HepG2 (cell line): ENCODE results near the gene EPHX1. TPM values are rescaled to one million over a fixed set of nuclear protein-coding genes. Genes with fewer than 3 reads are reported as not detected.
A peak's percentile ranks its signal among the peaks of the same experiment; 100 is the strongest.

Source experiments
- AKAP8 ChIP-seq: sonication (generic); formaldehyde crosslinking; IDR thresholded peaks from 2 replicates; pipeline ENCODE4 v1.5.1; 2020; ENCODE audit warnings: mild to moderate bottlenecking, missing genetic modification reagents
- HES4 ChIP-seq: sonication (generic); formaldehyde crosslinking; IDR thresholded peaks from 2 replicates; pipeline ENCODE4 v1.9.0; 2021; ENCODE audit warnings: mild to moderate bottlenecking, missing genetic modification reagents, borderline replicate concordance
- HINFP ChIP-seq: sonication (generic); formaldehyde crosslinking; IDR thresholded peaks from 2 replicates; pipeline ENCODE4 v1.4.0; 2020; ENCODE audit warnings: low read depth, mild to moderate bottlenecking, missing genetic modification reagents
- ISL2 ChIP-seq: sonication (generic); formaldehyde crosslinking; IDR thresholded peaks from 2 replicates; pipeline ENCODE4 v1.5.0; 2020; ENCODE audit warnings: missing genetic modification reagents
- KLF11 ChIP-seq: IDR thresholded peaks from 2 replicates; pipeline ENCODE4 v1.6.1; 2016; ENCODE audit warnings: missing compliant biosample characterization
- NR0B2 ChIP-seq: sonication (generic); formaldehyde crosslinking; IDR thresholded peaks from 2 replicates; pipeline ENCODE4 v1.4.0; 2020; ENCODE audit warnings: mild to moderate bottlenecking, missing genetic modification reagents
- SNAPC5 ChIP-seq: sonication (generic); formaldehyde crosslinking; IDR thresholded peaks from 2 replicates; pipeline ENCODE4 v1.8.1; 2023; ENCODE audit warnings: mild to moderate bottlenecking, missing genetic modification reagents, borderline replicate concordance
- ZBTB40 ChIP-seq, 2 experiments: fragments of 450-650 bp in 1 of 2; sonication (generic) in 1 of 2; formaldehyde crosslinking in 1 of 2; IDR thresholded peaks; 2 replicates each; pipeline versions ENCODE4 v1.6.1 to v1.8.0; 2016 to 2022; ENCODE audit warnings: antibody characterized with exemption in 1 of 2, mild to moderate bottlenecking in 1 of 2, missing genetic modification reagents in 1 of 2
- ZFAT ChIP-seq: sonication (generic); formaldehyde crosslinking; conservative IDR thresholded peaks from 2 replicates; pipeline ENCODE4 v1.8.1; 2023; ENCODE audit warnings: missing genetic modification reagents, inconsistent platforms
- ZZZ3 ChIP-seq: sonication (generic); formaldehyde crosslinking; IDR thresholded peaks from 2 replicates; pipeline ENCODE4 v1.4.0; 2020; ENCODE audit warnings: missing genetic modification reagents, mild to moderate bottlenecking, borderline replicate concordance
- polyA plus RNA-seq, 8 experiments: library from polyadenylated mRNA; depleted of rRNA in 3 of 8; stranded (reverse) in 7 of 8; unstranded in 1 of 8; fragments of >200 nt; fragmentation: Illumina TruSeq in 4 of 8; extraction: Trizol in 4 of 8; gene quantifications; 2 replicates each; pipeline versions ENCODE4 v1.2.1 to v1.2.3, GENCODE V29; 2011 to 2016; ENCODE audit warnings: low read depth in 4 of 8, missing spikeins in 1 of 8, mixed read lengths in 1 of 8; ENCODE audit not compliant: insufficient read depth in 1 of 8
- total RNA-seq, 5 experiments: library from RNA; depleted of rRNA; stranded (reverse); fragments of >200 nt; fragmentation: Illumina TruSeq; extraction: Trizol; gene quantifications; 2 replicates each; pipeline ENCODE4 v1.2.3, GENCODE V29; 2016; ENCODE audit warnings: low read depth in 1 of 5

Gene EPHX1
- total and polyA plus RNA-seq, 2 of the 13 experiments (the other 11 are each of a cell fraction or from before 2014, with no cell fraction given): 27.7 to 36.5 TPM

- no peak for TF ChIP-seq ZBTB40 (IDR thresholded peaks at IDR 0.05)
- TF ChIP-seq ZBTB40 (CRISPR knock-in tag; IDR thresholded peaks at IDR 0.05): no peak
- TF ChIP-seq HES4 (CRISPR knock-in tag): no peak
- no peak for TF ChIP-seq NR0B2 (CRISPR knock-in tag)
- no peak for TF ChIP-seq HINFP (CRISPR knock-in tag)
- no peak for TF ChIP-seq SNAPC5 (CRISPR knock-in tag)
- no peak for TF ChIP-seq ZFAT (CRISPR knock-in tag)
- TF ChIP-seq ZZZ3 (CRISPR knock-in tag): peak; percentile 15; the same call in 1 of the 2 replicates
- TF ChIP-seq KLF11 (CRISPR knock-in tag): no peak; the same call in 1 of the 2 replicates
- TF ChIP-seq ISL2 (CRISPR knock-in tag): no peak
- peak; percentile 29; the same call in 1 of the 2 replicates for TF ChIP-seq AKAP8
Observed at GRCh38 chr1:225777058-225777582, 32.8 kb upstream of the EPHX1 start (continued).
